Fibroblast of mammary gland (primary cell): ENCODE measurements around the gene WDR82.

Experiments
- DNase-seq: peaks from one replicate; pipeline ENCODE4 v3.0.0-alpha.2; 2010; ENCODE audit warnings: low read depth
- H3K4me3 ChIP-seq: 2 replicates; pipeline ENCODE4 v1.5.1; 2011; ENCODE audit warnings: low read depth, mild to moderate bottlenecking, low read length, moderate library complexity; ENCODE audit not compliant: control insufficient read depth
- CTCF ChIP-seq: conservative IDR thresholded peaks from 2 replicates; pipeline ENCODE4 v1.5.1; 2011; ENCODE audit warnings: low read depth, low read length, inconsistent platforms; ENCODE audit not compliant: control insufficient read depth, insufficient read depth

Gene WDR82

GRCh38 chr3:52213901-52214300, 64.5 kb downstream of the WDR82 start:
- no peak for DNase-seq
- no peak overlapping the region for H3K4me3 ChIP-seq
- TF ChIP-seq CTCF: no peak

DNA sequence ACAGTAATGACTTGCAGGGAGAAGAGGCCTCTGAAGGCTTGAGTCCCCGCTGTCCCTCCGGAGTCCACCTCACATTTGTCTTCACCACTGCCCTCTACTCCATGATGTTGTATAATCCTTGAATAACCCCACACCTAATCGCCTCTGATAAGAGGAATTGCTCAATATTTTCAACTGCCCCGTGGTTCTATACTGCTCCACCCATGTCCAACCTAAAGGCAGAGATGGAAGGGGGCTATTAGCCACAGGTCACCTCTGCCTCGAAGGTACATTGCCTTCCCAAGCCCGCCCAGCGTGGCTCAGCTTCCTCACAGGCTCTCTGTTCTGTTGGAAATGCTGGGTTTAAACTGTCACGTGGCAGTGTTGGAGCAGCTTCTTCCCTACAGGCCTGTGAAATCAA, 65.4 kb downstream of the WDR82 start:
- no peak for DNase-seq
- no peak overlapping the region for H3K4me3 ChIP-seq
- no peak for TF ChIP-seq CTCF

DNA sequence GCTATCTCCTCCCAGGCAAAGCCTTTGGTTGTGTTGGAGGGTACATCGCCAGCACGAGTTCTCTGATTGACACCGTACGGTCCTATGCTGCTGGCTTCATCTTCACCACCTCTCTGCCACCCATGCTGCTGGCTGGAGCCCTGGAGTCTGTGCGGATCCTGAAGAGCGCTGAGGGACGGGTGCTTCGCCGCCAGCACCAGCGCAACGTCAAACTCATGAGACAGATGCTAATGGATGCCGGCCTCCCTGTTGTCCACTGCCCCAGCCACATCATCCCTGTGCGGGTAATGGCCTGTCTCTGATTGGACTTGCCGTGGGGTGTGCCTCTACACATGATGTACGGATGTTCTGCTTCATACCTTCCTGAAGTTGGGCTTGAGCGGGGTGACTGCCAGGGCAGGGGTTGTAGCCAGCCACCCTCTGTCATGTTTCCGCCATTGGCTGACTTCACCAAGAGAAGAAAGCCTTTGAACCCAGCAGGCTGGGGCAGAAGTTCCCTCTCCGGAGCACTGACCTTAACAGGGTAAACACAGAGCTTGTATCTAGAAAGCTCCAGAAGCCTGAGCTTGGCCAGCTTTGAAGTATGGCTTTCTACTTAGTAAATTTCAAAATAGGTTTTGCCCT, 67.1 kb downstream of the WDR82 start:
- H3K4me3 ChIP-seq: no peak overlapping the region
- DNase-seq: no peak
- TF ChIP-seq CTCF: no peak

DNA sequence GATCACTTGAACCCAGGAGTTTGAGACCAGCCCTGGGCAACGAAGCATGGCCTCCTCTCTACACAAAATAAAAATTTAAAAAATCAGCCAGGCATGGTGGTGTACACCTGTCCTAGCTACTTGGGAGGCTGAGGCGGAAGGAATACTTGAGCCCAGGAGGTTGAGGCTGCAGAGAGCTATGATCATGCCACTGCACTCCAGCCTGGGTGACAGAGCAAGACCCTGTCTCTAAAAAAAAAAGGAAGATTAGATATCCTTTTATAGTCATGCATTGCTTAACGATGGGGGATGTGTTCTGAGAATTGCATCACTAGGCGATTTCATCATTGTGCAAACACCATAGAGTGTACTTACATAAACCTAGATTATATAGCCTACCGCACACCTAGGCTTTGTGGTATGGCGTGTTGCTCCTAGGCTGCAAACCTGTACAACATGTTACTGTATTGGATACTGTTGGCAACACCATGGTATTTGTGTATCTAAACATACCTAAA, 67.9 kb downstream of the WDR82 start:
- H3K4me3 ChIP-seq: no peak overlapping the region
- peak; percentile 50 for DNase-seq
- no peak for TF ChIP-seq CTCF

GRCh38 chr3:52210037-52210436, 68.4 kb downstream of the WDR82 start:
- no peak for DNase-seq
- no peak for TF ChIP-seq CTCF
- H3K4me3 ChIP-seq: no peak overlapping the region

- DNase-seq: no peak
- TF ChIP-seq CTCF: no peak
- H3K4me3 ChIP-seq: no peak overlapping the region
Measured at GRCh38 chr3:52208556-52208955, 69.9 kb downstream of the WDR82 start.
